ENCODE results near the gene CCDC181.
A peak's percentile ranks its signal among the peaks of the same experiment; 100 is the strongest.
"Not testable (repeated sequence)": the region's sequence is repeated elsewhere in the genome, so short reads cannot be mapped to it uniquely, and the experiment has no call there.

Gene CCDC181

GRCh38 chr1:169427081-169427641, at the start of gene CCDC181:
CCDC181 (minus strand) TSS chr1:169427474; CDS start chr1:169424927, 2,547 bp downstream.
- peak; percentile 11 for DNase-seq (ENCODE audit: low read depth)

- no peak for DNase-seq (ENCODE audit: low read depth)
Observed at GRCh38 chr1:169475806-169476387, 48.6 kb upstream of the CCDC181 start.

- no peak for DNase-seq (ENCODE audit: low read depth)
Observed at GRCh38 chr1:169474302-169474995, 47.2 kb upstream of the CCDC181 start.

DNA sequence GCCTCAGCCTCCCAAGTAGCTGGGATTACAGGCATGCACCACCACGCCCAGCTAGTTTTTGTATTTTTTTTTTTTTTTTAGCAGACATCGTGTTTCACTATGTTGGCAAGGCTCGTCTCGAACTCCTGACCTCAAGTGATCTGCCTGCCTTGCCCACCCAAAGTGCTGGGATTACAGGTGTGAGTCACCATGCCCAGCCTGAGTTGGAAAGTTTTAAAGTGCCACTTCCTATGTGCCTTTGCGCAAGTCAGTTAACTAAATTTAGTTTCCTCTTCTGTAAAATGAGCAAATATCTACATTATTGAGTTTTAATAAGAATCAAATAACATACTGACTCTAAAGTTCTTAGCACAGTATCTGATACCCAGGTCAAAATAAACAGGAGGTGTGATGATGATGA, 46.1 kb upstream of the CCDC181 start:
- DNase-seq (ENCODE audit: low read depth) = no peak

DNA sequence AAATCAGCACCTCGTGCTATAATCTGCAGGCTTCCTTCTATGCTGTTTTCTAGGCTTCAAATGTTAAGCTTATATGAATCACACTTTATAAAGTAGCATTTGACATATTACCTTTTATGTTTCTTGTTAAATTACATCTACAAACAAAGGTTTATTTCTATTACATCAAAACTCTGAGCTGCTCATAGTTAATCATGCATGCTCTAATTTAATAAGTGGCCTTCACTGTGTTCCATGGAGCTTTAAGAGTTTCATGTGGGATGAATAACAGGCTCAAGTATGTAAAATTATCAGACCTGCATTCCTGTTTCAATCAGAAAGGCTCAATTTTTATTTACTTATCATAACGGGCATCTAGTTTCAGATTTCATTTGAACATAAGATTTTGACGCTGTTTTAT, 45.5 kb upstream of the CCDC181 start:
- no peak for DNase-seq (ENCODE audit: low read depth)

DNA sequence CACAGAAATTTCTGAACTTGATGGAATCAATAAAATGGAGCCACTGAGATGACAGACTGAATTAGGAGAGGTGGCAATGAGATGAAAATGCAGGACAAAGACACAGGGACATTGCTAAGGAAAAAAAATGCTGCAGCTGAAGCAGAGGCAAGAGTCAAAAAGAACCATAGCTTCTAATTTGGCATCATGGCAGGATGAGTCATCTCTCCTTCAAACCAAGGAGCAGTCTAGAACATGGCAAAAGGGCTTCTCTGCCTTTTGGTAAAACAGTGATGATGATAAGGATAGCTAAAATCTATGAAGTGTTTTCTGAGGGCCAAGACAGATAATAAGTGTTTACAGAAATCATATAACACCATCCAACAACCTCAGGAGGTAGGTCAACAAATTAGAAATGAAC, 41.7 kb upstream of the CCDC181 start:
- no peak for DNase-seq (ENCODE audit: low read depth)

DNA sequence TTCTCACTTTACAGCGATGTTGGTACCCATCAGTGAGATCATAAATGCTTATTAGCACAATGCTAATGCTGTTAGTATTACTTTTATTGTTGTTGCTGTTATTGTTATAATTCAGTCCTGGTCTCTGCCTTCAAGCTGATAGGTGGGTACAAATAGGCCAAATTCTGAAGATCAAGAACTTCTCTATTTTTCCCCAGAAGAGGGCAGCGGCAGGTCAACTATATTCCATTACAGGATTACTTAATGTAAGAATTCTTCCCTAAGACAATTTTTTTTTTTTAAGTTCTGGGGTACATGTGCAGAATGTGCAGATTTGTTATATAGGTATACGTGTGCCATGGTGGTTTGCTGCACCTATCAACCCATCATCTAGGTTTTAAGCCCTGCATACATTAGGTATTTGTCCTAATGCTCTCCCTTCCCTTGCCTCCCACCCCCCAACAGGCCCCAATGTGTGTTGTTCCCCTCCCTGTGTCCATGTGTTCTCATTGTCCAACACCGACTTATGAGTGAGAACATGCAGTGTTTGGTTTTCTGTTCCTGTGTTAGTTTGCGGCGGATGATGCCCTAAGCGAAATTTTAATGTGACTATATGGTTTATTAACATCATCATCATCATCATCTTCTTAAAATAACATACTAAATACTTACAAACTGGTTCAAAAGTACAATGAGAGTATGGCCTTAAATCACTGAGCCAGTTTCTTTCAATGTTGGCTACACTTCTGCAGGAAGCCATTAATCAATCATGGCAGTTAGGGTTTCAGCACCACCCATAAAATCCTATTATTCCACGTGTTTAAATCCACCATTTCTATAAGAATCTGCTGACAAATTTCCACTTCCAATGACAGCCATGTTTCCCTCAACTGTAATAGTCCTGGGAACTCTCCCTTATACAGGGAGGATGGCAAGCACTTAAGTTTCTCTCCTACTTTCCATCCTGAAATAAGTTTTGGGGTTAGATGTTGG, 39.3 kb upstream of the CCDC181 start:
- DNase-seq (ENCODE audit: low read depth) = no peak

DNA sequence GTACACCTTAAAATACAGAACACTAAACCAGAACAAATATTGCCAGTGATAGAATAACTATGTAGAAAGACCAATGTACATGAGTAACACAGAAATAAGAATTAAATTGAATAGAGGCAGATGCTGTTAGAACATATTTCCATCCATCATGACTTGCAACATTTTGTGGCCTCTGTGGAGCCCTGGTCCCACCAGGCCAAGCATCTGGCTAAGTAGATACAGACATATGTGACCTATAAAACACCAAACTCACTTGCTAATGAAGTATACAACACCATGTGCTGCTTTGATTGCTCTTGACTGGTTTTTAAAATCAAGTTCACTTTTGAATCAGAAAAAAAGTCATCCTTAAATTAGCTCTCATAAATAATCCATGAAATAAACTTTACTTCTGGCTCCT, 38.0 kb upstream of the CCDC181 start:
- DNase-seq (ENCODE audit: low read depth) = no peak

DNA sequence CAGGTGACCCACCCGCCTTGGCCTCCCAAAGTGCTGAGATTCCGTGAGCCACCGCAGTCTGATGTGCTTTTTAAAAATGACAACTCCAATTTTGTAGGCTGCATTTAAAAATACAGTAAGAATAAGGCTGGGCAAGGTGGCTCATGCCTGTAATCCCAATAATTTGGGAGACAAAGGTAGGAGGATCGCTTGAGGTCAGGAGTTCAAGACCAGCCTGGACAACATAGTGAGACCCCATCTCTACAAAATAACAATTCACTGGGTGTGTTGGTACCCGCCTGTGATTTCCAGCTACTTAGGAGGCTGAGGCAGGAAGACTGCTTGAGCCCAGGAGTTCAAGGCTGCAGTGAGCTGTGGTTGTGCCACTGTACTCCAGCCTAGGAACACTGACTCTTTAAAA, 35.1 kb upstream of the CCDC181 start:
- DNase-seq (ENCODE audit: low read depth) = no peak

- no peak for DNase-seq (ENCODE audit: low read depth)
Observed at GRCh38 chr1:169461390-169462000, 34.2 kb upstream of the CCDC181 start.

DNA sequence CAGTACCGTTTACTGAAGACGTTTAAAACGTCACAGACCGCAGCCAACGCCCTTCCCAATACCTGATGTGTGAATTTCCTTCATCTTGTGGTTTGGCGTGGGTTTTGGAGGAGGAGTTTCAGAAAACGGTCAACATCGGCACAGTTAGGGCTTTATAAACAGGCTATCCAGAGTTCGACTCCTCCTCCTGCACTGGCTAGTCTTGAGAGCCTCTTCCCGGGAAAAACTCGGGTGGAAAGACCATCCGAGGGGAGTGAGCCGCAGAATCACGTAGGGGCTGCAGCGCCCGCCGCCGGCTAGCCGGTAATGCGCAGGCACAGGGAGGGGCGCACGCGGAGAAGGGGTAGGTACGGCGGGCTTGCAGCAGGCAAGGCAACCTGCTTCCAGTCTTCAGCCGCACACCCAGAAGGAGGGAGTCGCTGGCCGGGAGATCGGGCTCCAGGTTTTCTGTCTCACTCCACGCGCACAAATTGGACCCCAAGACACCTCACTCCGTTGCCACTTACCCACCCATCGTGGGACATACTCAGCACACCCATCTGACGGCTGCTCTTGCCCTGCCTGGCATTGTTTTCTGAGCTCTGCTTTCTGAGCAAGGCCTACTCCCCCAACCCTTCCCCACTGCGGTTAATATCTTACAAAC, 33.0 kb upstream of the CCDC181 start:
- no peak for DNase-seq (ENCODE audit: low read depth)

DNA sequence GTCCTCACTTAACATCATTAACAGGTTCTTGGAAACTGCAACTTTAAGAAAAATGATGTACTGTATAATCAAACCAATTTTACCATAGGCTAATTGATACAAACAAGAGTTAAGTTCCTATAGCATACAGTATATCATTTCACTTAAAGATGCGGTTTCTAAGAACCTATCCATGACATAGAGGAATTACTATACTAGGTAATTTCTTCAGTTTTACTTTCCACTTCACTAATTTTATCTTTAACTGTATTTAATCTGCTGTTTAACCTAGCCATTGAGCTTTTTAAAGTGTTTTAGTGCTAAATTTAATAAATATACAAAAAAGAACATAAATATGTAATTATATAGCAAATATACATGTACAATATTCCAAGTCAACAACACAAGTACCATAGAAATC, 30.2 kb upstream of the CCDC181 start:
- DNase-seq (ENCODE audit: low read depth) = no peak

DNA sequence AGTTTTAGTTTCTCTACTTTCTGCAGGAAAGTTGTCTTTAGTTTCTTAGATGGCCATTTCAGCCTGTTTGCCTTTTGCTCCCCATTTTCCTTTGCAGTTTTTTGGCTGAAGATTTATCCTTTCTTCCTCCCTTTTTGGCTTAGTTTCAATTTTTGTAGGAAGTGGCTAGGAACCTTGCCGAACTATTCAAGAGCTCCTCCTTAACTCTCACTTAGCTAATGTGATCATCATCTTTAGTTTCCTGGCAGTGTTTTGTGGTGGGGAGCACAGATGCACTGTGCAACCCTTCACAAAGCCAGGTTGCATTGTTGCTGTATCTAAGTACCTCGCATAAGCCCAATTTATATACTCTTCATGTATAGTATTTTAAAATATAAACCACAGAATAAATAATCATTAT, 28.8 kb upstream of the CCDC181 start:
- DNase-seq (ENCODE audit: low read depth) = no peak

- no peak for DNase-seq (ENCODE audit: low read depth)
Observed at GRCh38 chr1:169452921-169453320, 25.6 kb upstream of the CCDC181 start.

DNA sequence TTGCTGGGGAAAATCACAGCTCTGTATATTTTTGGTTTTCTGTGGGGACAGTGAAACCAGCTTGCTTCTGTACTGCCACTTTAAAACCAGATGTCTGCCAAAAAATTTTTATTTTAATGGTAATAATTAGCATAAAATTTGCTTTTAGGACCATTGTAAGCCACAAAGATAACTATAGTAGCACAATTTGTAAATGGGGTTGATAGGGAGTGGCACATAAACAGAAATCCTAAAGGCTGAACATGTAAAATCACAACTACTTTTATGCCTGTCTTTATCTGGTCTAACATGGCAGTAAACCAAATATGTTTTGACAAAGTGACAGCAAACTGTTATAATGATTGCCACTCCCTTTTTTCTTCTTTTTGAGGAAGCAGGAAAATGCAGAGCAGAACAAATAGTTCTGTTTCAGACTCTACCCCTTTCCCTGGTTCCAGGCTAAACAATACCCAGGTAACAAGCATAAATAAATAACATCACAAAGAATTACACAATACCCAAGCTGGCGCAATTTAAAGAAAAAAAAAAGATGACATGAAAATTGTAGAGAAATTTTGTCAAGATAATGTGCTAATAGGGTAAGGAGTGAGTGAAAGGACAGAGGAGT, 24.0 kb upstream of the CCDC181 start:
- no peak for DNase-seq (ENCODE audit: low read depth)

GRCh38 chr1:169443923-169444322, 16.6 kb upstream of the CCDC181 start:
- DNase-seq (ENCODE audit: low read depth) = no peak

GRCh38 chr1:169426174-169426705, 1.0 kb downstream of the CCDC181 start:
- no peak for DNase-seq (ENCODE audit: low read depth)

- no peak for DNase-seq (ENCODE audit: low read depth)
Observed at GRCh38 chr1:169421309-169421708, 6.0 kb downstream of the CCDC181 start.

GRCh38 chr1:169414952-169415351, 12.3 kb downstream of the CCDC181 start:
- no peak for DNase-seq (ENCODE audit: low read depth)

DNA sequence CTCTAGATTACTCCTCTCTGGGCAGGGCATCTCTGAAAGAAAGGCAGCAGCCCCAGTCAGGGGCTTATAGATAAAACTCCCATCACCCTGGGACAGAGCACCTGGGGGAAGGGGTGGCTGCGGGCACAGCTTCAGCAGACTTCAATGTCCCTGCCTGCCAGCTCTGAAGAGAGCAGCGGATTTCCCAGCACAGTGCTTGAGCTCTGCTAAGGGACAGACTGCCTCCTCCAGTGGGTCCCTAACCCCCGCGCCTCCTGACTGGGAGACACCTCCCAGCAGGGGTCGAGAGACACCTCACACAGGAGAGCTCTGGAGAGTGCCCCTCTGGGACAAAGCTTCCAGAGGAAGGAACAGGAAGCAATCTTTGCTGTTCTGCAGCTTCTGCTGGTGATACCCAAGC, 18.9 kb downstream of the CCDC181 start:
- DNase-seq (ENCODE audit: low read depth) = not testable (repeated sequence)

GRCh38 chr1:169402578-169402977, 24.7 kb downstream of the CCDC181 start:
- DNase-seq (ENCODE audit: low read depth) = not testable (repeated sequence)

Measured in stimulated activated CD8-positive, alpha-beta memory T cell treated with anti-CD3 and anti-CD28 coated beads, Interleukin-15, amount 100 ng/mL, for 1 hour (primary cell).